Measurements from ENCODE around the gene P2RX4. TPM values are rescaled to one million over a fixed set of nuclear protein-coding genes. Genes with fewer than 3 reads are reported as not detected.

The P2RX4 gene
- total and polyA plus RNA-seq, 11 donors, result 3.2 to 27.4 (median 5.3) TPM

GRCh38 chr12:121176826-121177529 lies 33.0 kb upstream of the P2RX4 start:
- 81 to 89% (median 84%) methylated on average over 19 of the region's 19 CpGs for WGBS, 4 donors
- peaks cover 0 to 9% (median 0%) of the 10 kb centered on the region in 12 donors for H3K4me1 ChIP-seq
- no peak overlapping the region for H3K4me3 ChIP-seq
- H3K27me3 ChIP-seq, result no peaks in the 10 kb centered on the region
- ATAC-seq, result no peak
- intact Hi-C loops (cut with DNase I), result no loop called here
- no peak for DNase-seq
- peaks cover 0 to 22% (median 2%) of the 10 kb centered on the region in 9 donors for H3K36me3 ChIP-seq
- no peak for TF ChIP-seq CTCF (IDR thresholded peaks at IDR 0.05)
- TF ChIP-seq POLR2A (IDR thresholded peaks at IDR 0.05), result no peak
- peaks cover 0 to 5% (median 0%) of the 10 kb centered on the region in 12 donors for H3K9me3 ChIP-seq
- H3K27ac ChIP-seq, result peak overlapping the region in 1 of 12 donors; percentile 48

- ATAC-seq (no peak), DNase-seq (no peak)
- Histone ChIP-seq H3K4me3 (no peak overlapping the region), H3K36me3 (peaks cover 0 to 29% (median 4%) of the 10 kb centered on the region in 9 donors), H3K9me3 (peaks cover 0 to 9% (median 0%) of the 10 kb centered on the region in 12 donors), H3K27me3 (no peaks in the 10 kb centered on the region), H3K4me1 (peaks cover 0 to 23% (median 0%) of the 10 kb centered on the region in 12 donors), H3K27ac (no peak overlapping the region)
- WGBS, 4 donors, result 79 to 86% (median 80%) methylated on average over 3 of the region's 3 CpGs
- TF ChIP-seq POLR2A (IDR thresholded peaks at IDR 0.05) (no peak), CTCF (IDR thresholded peaks at IDR 0.05) (no peak)
- intact Hi-C loops (cut with DNase I), result no loop called here
Measured at GRCh38 chr12:121181181-121181580, 28.7 kb upstream of the P2RX4 start.

DNA sequence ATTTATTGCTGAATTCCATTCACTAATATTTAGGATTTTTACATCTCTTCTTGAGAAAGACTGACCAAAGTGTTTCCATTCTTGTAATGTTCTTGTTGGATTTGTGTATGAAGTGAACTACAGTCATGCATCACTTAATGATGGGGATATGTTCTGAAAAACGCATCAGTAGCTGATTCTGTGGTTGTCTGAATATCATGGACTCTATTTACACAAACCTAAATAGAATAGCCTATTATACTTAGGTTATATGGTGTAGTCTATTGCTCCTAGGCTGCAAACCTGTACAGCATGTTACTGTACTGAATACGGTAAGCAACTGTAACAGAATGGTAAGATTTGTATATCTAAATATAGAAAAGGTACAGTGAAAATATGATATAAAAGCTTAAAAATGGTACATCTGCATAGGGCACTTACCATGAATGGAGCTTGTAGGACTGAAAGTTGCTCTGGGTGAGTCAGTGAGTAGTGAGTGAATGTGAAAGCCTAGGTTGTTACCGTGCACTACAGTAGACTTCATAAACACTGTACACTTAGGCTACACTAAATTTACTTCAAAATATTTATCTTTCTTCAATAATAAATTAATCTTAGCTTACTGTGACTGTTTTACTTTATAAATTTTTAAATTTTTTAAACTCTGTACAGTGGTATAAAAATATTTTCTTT lies 27.6 kb upstream of the P2RX4 start:
- H3K36me3 ChIP-seq, result peaks cover 0 to 23% (median 4%) of the 10 kb centered on the region in 9 donors
- no peaks in the 10 kb centered on the region for H3K27me3 ChIP-seq
- ATAC-seq (no peak), DNase-seq (no peak)
- H3K27ac ChIP-seq, result no peak overlapping the region
- no peak overlapping the region for H3K4me3 ChIP-seq
- 64 to 96% (median 91%) methylated on average over 3 of the region's 3 CpGs for WGBS, 4 donors
- intact Hi-C loops (cut with DNase I), result no loop called here
- H3K9me3 ChIP-seq, result peaks cover 0 to 9% (median 0%) of the 10 kb centered on the region in 12 donors
- TF ChIP-seq POLR2A (IDR thresholded peaks at IDR 0.05), result no peak
- no peak for TF ChIP-seq CTCF (IDR thresholded peaks at IDR 0.05)
- H3K4me1 ChIP-seq, result peaks cover 0 to 16% (median 0%) of the 10 kb centered on the region in 12 donors

DNA sequence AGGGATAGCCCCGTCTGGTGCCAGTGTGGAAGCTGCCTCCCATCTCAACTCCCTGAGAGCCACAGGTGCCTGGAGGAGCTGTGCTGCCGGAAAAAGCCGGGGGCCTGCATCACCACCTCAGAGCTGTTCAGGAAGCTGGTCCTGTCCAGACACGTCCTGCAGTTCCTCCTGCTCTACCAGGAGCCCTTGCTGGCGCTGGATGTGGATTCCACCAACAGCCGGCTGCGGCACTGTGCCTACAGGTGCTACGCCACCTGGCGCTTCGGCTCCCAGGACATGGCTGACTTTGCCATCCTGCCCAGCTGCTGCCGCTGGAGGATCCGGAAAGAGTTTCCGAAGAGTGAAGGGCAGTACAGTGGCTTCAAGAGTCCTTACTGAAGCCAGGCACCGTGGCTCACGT lies 25.5 kb upstream of the P2RX4 start:
- intact Hi-C loops (cut with DNase I), result no loop called here
- H3K9me3 ChIP-seq, result peaks cover 0 to 9% (median 0%) of the 10 kb centered on the region in 12 donors
- no peaks in the 10 kb centered on the region for H3K27me3 ChIP-seq
- DNase-seq (no peak), ATAC-seq (no peak)
- peaks cover 0 to 14% (median 0%) of the 10 kb centered on the region in 12 donors for H3K4me1 ChIP-seq
- H3K36me3 ChIP-seq, result peaks cover 0 to 13% (median 3%) of the 10 kb centered on the region in 9 donors
- no peak overlapping the region for H3K27ac ChIP-seq
- 82 to 91% (median 88%) methylated on average over 11 to 15 of the region's 15 CpGs for WGBS, 4 donors
- no peak overlapping the region for H3K4me3 ChIP-seq
- TF ChIP-seq CTCF (IDR thresholded peaks at IDR 0.05), result no peak
- no peak for TF ChIP-seq POLR2A (IDR thresholded peaks at IDR 0.05)

Measured in heart left ventricle (tissue), 16 donors.